ENCODE measurements around the gene IRF7.

Gene IRF7

GRCh38 chr11:563066-563811 is 52.5 kb downstream of the IRF7 start:
- DNase-seq: no peak

Measured in suppressor macrophage treated with lipopolysaccharide for 4 hours (primary cell).